Neural cell (in vitro differentiated cells): ENCODE data around the gene PLXNB1.

ENCODE experiments used
- CTCF ChIP-seq: fragments of 450-650 bp; IDR thresholded peaks from 2 replicates; pipeline ENCODE4 v1.5.1; 2014; ENCODE audit warnings: antibody characterized with exemption, mild to moderate bottlenecking, moderate library complexity; ENCODE audit not compliant: poor library complexity, severe bottlenecking
- MXI1 ChIP-seq: fragments of 450-650 bp; conservative IDR thresholded peaks from 2 replicates; pipeline ENCODE4 v1.6.1; 2014; ENCODE audit warnings: antibody characterized with exemption, mild to moderate bottlenecking; ENCODE audit not compliant: poor library complexity, severe bottlenecking
- POLR2AphosphoS5 ChIP-seq: IDR thresholded peaks from 2 replicates; pipeline ENCODE4 v1.6.1; 2012
- REST ChIP-seq: IDR thresholded peaks from 2 replicates; pipeline ENCODE4 v1.6.1; 2012; ENCODE audit warnings: borderline replicate concordance

GRCh38 chr3:48439820-48440589, 10.1 kb upstream of the PLXNB1 start, which contains the start of the genes CCDC51 and TMA7:
- TF ChIP-seq POLR2AphosphoS5 (peak; percentile 96), CTCF (peak; percentile 22), REST (peak; percentile 66), MXI1 (peak; percentile 84)
